GM21576 (cell line): ENCODE measurements around the gene TATDN2.
A peak's percentile ranks its signal among the peaks of the same experiment; 100 is the strongest.
"Not testable (repeated sequence)": the region's sequence is repeated elsewhere in the genome, so short reads cannot be mapped to it uniquely, and the experiment has no call there.

Experiments
- ATAC-seq: cut with Tn5 transposase; IDR thresholded peaks from one replicate; pipeline ENCODE4 v1.9.1; 2021; ENCODE audit warnings: mild to moderate bottlenecking, moderate library complexity; ENCODE audit not compliant: unreplicated experiment

TATDN2 gene

DNA sequence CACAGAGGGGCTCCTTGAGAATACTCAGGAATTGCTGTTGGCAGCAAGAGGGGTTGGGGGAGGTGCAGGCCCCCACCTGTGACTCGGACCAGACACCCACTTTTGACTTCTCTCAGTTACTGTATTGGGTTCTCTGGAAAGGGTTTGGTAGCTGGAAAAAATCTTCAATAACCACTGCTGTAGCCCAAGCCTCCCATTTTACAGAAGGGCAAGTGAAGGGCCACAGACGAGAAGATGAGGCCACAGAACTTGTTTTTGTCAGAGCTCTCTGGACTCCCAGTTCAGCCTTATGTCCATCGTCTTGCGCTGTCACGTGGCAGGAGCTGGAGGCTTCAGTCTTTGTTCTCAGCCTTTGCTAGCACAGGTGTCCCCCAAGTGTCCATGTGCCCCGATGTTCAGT, 12.7 kb upstream of the TATDN2 start:
- ATAC-seq: no peak

DNA sequence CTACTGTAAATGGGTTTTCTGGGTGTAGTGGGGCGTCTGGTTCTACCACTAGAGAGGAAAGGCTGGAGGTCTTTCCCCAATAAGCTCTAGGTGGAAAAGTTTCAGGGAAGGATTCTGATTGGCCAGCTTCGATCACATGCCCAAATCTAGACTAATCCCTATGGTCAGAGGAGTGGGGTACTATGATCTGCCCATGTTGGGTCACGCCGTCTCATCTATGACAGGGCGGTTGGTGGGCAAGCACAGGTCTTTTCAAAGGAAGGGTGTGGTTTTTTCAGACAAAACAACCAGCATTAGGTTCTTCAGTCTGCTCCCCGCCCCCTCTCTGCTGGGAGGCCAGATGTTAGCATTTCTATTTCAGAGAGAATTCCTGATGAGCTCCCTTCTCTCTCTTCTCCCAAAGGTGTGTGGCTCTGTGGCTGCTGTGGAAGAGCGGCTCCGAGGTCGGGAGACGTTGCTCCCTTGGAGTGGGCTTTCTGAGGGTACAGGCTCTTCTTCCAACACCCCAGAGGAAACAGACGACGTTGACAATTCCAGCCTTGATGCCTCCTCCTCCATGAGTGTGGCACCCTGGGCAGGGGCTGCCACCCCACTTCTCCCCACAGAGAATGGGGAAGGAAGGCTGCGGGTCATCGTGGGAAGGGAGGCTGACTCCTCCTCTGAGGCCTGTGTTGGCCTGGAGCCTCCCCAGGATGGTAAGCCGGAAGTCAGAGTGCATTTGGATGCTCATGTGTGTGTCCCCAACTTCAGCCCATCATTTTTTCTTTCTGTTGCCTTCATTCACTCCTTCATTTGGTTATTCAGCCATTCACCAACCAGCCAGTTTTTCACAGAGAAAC, 9.7 kb upstream of the TATDN2 start:
- no peak for ATAC-seq

DNA sequence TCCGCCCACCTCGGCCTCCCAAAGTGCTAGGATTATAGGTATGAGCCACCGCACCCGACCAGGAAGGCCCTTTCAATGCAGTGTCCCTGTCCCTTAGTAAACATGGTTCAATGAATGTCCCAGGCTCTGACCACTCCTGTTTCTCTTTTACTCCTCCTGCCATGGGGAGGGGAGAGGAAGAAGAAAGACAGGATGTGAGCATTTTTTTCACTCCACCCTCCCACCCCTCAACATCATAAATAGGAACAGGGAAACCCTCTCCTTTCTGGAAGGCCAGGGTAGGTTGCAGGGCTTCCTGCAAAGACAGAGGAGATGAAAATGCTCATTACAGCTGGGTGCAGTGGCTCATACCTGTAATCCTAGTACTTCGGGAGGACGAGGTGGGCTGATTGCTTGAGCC, 7.5 kb upstream of the TATDN2 start:
- ATAC-seq: no peak

DNA sequence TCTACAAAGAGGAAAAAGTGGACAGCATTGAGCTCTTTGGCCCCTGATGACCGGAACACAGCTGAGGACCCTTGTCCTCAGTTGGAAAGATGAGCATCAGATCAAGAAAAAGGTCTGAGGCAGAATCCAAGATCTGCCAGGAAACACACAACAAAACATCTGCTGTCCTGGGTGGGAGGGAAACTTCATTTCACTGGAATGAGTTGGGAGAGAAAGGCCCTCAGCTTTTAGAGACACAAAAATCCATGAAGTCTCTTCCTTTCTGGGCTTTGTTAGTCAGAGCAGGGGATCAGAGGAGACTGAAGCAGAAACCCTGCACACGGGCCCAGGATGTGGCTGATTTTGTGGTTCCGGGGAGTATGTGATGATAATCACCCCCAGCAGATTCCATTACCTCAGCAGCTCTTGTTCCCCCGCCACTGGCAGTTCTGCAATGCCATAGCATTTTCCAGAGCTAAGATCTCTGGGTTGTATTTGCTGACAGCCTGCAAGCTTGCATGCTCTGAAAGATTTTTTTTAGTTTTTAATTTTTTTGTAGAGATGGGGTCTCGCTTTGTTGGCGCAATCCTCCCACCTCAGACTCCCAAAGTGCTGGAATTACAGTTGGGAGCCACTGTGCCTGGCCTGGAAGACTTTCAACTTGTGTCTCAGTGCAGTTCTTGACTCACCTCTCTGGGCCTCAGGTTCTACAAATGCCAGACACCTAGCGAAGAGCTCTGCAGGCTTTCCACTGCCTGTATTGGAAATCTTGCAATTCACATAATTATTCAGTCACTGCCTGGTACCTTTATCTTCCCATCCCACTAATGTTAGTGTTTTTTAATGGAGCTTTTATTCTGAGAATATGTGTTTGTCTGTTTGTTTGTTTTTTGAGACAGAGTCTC, 5.8 kb upstream of the TATDN2 start:
- peak; percentile 46 for ATAC-seq

DNA sequence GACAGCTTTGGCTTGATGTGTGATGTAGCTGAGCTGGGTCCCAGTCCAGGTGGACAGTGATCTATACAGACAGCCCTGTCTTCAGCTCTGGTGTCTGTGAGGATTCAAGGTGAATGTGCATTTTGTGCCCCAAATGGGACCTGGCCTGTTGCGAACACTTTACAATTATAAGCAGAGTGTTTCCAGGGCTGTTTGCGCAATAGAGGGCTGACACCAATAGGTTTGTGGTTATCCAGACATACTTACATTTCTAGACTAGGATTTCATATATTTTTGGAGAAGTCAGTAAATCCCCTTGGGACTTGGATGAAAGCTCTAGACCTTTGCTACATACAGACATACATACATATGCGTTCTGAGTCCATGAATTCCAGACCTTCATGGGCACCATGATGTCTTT, 4.2 kb upstream of the TATDN2 start:
- ATAC-seq: no peak

DNA sequence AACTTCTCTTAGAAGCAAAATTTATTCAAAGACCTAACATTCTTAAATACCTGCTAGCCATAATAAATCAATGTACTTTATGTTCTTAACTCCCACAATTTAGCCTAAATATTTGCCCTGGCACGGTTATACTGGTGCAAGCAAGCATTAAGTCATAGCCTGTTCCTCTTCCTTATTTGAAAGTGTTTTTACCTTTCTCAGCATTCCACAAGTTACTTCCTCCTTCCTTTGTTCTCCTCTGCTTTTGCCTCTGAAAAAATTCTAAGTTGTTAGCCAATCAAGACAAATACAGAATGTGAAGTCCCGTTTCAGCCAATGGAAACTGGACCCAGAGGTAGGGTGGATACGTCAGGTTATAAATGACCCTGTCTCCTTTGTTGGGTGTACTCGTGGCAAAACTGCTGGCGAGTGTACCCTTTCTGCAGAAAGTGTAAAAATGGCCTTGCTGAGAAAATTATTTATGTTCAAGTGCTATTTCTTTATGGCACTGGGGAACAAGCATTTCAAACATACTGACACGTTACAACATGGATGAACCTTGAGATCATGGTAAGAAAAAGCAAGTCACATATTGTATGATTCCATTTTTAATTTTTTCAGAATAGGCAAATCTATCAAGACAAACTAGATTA, 3.1 kb upstream of the TATDN2 start:
- ATAC-seq: no peak

DNA sequence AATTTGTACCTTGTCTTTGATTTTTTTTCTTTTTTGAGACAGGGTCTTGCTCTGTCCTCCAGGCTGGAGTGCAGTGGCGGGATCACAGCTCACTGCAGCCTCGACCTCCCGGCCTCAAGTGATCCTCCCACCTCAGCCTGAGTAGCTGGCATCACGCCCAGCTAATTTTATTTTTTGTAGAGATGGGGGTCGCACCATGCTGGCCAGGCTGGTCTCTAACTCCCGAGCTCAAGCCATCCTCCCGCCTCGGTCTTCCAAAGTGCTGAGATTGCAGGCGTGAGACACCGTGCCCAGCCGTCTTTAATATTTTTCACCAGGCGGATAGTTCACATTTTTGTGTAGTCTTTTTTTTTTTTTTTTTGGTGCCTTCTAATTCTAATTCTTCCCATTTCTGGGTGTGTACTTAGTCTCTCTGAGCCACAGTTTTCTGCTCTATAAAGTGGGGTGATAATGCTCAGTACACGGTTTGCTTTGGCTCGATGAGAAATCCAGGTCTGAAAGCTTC, 528 bp upstream of the TATDN2 start:
- no peak for ATAC-seq

DNA sequence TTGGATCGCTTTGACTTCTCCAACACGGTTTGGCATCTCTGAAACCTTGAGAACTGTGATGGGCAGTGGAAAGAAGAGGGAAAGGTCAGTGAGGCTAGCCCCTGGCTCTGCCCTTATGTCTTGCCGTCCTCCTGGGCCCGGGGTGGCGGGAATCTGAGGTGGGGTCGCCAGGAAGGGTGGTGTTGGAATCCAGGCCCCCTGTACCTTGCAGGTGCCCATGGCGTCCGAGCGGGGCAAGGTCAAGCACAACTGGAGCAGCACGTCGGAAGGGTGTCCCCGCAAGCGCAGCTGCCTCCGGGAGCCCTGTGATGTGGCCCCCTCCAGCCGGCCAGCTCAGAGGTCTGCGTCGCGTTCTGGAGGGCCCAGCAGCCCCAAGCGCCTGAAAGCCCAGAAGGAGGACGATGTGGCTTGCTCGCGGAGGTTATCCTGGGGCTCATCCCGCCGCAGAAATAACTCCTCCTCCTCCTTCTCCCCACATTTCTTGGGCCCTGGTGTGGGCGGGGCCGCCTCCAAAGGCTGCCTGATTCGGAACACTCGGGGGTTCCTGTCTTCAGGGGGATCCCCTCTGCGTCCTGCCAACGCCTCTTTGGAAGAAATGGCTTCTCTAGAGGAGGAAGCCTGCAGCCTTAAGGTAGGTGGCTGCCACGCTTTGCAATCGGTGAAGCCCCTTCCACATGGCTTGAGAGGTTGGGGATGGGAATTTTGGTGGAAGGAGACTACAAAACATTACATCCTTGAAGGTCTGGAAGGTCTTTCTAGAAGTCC, 907 bp downstream of the TATDN2 start:
- ATAC-seq: no peak

DNA sequence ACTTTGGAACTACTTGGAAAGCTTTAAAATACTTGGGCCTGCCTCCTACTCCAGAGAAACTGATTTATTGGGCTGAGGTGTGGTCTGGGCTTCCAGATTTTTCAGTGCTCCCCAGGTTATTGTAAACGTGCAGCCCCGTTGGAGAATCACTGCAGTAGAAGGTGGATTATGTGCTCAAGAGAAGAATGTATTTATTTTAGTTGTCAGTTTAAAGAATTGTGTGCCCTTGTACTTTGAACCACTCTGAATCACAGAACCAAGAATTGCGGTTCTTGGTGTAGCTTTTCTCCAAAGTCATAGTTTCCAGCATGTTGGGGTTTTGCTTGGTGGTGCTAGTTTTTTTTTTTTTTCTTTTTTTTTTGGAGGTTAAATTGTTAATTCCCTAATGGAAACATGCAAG, 1.6 kb downstream of the TATDN2 start:
- ATAC-seq: no peak

DNA sequence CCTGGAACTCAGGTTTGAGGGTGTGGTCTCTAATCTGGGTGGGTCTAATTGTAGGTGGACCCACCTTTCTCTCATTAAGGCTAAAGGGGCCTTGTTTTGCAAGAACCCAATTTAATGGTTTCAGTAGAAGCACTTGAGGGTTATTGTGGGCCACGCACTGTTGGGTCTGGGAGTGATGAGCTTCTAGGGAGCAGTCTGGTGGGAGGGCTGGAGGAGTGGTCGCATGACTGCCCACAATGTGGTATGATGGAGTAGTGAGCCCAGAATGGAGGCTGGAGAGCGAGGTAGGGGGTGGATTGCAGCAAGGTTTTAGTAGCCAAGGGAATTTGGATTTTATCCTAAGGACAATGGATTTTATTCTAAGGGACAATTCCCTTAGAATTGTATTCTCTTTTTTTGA, 2.7 kb downstream of the TATDN2 start:
- no peak for ATAC-seq

DNA sequence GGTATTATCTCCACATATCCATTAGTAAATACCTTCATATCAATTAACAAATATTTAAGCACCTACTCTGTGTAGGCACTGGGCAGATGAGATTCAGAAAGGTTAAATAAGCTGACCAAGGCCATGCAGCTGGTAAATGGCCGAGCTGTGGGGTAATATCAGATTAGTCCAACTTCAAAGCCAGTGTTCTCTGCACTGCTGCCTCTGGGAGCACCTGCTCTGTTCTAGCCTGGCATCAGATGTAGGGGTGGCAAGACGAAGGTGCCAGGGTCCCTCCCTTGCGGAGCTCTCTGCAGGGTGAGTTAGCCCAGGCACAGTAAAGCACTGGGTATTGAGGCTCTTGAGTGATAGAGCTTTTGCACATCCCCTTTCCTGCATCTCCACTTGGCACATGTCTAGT, 5.5 kb downstream of the TATDN2 start:
- ATAC-seq: no peak

DNA sequence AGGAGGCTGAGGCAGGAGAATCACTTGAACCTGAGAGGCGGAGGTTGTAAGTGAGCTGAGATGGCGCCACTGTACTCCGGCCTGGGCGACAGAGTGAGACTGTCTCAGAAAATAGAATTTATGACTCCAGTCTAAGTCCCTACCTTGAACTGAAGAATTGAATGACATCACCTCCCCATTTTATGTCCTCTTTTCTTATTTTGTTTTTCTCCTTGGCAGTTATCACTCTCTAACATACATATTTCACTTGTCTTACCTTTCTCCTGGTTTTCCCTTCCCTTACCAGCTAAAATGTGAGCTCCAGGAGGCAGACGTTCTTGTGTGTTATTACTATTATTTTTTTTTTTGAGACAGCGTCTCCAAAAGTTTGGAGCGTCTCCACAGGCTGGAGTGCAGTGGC, 7.6 kb downstream of the TATDN2 start:
- no peak for ATAC-seq

DNA sequence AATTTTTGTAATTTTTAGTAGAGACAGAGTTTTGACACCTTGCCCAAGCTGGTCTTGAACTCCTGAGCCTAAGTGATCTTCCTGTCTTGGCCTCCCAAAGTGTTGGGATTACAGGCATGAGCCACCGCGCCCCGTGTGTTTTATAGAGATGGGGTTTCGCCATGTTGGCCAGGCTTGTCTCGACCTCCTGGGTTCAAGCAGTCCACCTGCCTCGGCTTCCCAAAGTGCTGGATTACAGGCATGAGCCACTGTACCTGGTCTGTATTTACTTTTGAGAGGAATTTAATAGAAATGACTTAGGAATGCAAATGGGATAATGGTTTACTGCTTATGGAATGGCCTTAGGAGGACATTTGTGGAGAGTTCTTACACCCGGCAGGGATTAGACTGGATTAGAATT, 10.8 kb downstream of the TATDN2 start:
- ATAC-seq: no peak

DNA sequence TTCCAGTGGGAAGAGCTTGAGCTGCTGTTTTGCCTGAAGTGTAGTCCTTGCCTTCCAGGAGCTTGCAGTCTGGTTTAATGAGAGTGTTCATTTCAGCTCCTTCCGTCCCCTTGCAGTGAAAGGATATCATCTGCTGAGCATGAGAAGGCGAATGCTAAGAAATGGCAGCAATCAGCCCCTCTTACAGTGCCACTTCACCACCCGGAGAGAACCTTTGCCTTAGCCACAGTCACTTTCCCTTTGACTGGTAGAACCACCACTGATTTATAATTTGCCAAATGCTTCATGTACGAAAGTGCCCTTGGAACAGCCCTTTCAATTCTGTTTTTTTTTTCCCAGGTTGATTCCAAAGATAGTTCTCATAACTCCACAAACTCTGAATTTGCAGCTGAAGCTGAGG, 11.5 kb downstream of the TATDN2 start:
- no peak for ATAC-seq

DNA sequence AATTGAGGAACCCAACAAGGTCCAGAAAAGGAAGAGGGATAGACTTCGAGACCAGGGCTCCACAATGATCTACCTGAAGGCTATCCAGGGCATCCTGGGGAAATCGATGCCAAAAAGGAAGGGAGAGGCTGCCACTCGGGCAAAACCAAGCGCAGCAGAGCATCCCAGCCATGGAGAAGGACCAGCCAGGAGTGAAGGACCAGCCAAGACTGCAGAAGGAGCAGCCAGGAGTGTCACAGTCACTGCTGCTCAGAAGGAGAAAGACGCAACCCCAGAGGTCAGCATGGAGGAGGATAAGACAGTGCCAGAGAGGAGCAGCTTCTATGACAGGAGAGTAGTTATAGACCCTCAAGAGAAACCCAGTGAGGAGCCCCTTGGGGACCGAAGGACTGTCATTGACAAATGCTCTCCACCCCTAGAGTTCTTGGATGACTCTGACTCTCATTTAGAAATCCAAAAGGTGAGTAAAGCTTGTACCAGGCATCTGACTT, 12.0 kb downstream of the TATDN2 start:
- ATAC-seq: no peak

DNA sequence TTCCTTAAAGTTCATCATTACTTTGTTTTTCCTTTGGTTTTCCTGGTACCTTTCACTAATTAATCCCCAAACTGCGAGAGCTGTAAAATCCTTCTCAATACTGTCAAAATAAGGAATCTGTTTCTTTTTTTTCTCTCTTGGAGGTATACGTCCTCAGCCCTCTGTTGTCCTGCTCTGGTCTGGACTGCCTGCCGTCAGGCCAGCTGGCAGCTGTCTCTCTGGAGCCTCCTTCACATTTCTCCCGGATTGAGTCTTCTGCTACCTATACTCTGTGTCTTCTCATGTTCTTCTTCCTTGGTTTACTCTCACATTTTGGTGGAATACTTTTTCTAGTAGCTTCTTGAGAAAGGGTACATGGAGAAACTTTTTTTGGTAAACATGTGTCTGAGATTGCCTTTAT, 13.8 kb downstream of the TATDN2 start:
- no peak for ATAC-seq

DNA sequence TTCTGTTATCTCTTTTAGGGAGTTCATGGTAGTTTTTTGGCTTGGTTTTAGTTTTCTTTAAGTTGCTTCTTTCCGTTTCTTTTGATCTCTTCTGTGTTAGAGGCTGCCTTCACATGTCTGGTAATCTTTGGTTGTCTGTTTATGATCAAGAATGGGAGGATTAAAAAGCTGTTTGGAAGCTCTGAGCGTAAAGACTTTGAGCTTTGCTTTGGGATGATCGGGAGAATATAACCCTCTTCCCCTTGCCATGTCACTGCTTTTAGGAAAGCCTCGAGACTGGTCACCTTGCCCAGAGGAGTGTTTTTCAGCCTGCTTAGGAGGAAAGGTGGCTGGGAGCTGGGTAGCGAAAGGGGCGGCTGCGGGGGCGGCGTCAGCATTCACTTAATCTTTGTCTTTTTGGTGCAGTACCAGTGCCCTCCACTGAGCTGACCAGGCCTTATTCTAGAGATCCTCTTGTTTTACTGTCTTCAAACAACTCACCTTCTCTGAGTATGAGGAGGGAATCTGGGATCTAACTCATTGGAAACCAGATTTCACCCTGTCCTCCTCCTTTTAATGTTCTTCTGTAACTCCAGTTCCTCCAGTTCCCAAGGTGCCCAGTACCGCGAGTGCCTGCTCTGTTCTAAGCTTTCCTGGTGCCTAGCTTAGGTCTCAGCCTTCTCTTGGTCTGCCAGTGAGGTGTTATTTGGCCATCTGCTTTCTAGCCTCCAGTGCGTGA, 15.5 kb downstream of the TATDN2 start:
- ATAC-seq: no peak

DNA sequence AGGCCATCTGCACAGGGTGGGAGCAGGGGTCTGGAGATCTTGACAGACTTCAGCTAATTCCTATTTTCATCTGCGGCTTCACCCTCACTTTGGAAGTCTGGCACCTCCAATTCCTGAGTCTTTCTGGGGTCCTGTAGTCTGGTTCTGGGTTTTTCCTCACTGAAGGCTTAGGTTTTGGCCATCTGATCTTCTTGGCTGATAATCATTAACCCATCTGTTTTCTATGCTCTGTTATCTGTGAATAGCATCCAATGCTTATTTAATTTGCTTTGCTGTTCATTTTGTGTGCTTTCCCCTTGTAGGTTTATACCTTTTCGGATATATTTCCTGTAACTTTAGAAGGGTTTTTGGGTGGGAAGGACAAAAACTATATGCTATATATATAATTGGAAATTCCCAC, 17.6 kb downstream of the TATDN2 start:
- no peak for ATAC-seq

DNA sequence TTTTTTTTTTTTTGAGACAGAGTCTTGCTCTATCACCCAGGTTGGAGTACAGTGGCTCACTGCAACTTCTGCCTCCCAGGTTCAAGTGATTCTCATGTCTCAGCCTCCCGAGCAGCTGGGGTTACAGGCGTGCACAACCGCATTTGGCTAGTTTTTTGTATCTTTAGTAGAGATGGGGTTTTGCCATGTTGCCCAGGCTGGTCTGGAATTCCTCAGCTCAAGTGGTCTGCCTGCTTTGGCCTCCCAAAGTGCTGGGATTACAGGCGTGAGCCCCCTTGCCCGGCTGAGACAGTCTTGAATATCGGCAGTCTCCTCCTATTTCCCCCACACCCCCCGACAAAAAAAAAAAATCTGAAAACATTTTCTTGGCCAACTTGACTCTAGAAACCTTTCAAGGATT, 18.7 kb downstream of the TATDN2 start:
- ATAC-seq: not testable (repeated sequence)

DNA sequence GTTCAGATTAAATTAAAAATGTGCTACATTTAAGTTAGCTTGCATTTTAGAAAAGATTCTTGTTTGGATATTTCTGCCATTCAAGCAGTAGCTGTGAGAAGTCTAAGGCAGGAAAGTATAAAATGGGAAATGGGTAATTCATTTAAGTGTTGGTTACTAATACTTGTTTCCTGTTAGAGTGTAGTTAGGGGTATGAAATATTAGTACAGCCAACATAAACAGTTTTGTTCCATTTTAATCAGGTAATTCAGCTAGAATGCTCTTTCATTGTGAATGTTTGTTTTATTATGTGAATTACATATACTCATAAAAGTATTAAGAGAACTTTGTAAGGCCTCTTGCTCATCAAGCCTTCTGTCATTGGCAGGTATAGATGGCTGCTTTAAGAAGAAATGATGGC, 19.9 kb downstream of the TATDN2 start:
- ATAC-seq: no peak
